Ramos (cell line): Measurements from ENCODE around the gene ZNF101.

Experiments
- in situ Hi-C: fragments of 300-500 bp; cut with MboI; formaldehyde crosslinking; loops from one replicate; pipeline ENCODE4 v1.14.3; 2022; ENCODE audit warnings: low sequenced_read_pairs; ENCODE audit not compliant: unreplicated experiment

ZNF101 gene

GRCh38 chr19:19704836-19705235, 36.2 kb downstream of the ZNF101 start:
- in situ Hi-C loops: loop anchor here (25.0 kb wide), 1 partner anchor 1082 kb away; the partner anchor contains the start of gene ZNF66

DNA sequence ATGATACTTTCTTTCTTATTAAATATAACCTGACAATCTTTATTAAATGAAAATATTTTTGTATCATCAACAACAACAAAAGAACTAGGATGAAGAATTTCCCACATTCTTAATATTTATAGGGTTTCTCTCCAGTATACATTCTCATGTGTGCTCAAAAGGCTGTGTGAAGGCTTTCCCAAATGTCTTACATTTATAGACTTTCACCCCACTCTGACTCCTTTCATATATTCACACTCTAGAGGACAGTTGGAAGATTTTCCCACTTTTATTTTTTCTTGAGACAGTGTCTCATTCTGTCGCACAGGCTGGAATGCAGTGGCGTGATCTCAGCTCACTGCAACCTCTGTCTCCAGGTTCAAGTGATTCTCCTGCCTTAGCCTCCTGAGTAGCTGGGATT, 41.9 kb downstream of the ZNF101 start:
- in situ Hi-C loops: loop anchor here (25.0 kb wide), 1 partner anchor 1077 kb away; the partner anchor contains the start of gene ZNF66

DNA sequence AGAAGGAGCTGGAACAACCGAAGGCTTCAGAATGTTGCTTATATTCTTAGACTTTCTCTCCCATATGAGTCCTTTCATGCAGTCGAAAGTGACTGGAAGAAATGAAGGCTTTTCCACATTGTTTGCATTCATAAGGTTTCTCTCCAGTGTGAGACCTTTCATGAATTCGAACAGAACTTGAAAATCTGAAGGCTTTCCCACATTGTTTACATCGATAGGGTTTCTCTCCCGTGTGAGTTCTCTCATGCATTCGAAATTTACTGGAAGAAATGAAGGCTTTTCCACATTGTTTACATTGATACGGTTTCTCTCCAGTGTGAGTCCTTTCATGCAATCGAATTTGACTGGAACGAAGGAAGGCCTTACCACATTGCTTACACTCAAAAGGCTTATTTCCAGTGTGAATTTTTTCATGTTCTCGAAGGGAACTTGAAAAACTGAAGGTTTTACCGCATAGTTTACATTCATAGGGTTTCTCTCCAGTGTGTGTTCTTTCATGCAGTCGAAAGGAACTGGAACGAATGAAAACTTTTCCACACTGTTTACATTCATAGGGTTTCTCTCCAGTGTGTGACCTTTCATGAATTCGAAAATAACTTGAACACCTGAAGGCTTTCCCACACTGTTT, 42.8 kb downstream of the ZNF101 start:
- in situ Hi-C loops: loop anchor here (25.0 kb wide), 1 partner anchor 1076 kb away; the partner anchor contains the start of gene ZNF66

DNA sequence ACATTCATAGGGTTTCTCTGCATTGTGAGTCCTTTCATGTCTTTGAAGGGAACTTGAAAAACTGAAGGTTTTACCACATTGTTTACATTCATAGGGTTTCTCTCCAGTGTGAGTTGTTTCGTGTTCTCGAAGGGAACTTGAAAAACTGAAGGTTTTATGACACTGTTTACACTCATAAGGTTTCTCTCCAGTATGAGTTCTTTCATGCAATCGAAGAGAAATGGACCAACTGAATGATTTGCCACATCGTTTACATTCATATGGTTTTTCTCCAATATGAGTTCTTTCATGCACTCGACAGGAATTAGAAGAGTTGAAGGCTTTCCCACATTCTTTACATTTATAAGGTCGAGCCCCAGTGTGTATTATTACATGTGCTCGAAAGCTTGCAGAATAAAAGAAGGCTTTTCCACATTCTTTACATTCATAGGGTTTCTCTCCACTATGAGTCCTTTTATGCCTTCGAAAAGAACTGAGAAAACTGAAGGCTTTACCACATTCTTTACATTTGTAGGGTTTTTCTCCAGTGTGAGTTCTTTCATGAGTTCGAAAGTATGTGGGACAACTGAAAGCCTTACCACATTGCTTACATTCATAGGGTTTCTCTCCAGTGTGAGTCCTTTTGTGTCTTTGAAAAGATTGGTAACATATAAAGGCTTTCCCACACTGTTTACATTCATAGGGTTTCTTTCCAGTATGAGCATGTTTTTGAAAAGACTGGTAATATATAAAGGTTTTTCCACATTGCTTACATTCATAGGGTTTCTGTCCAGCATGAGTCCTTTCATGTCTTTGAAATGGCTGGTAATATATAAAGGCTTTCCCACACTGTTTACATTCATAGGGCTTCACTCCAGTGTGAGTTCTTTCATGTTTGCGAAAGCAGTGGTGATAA, 43.5 kb downstream of the ZNF101 start:
- in situ Hi-C loops: loop anchor here (25.0 kb wide), 1 partner anchor 1075 kb away; the partner anchor contains the start of gene ZNF66

- in situ Hi-C loops: loop anchor here (25.0 kb wide), 1 partner anchor 1068 kb away; the partner anchor contains the start of gene ZNF66
Observed at GRCh38 chr19:19719798-19720197, 51.2 kb downstream of the ZNF101 start.

DNA sequence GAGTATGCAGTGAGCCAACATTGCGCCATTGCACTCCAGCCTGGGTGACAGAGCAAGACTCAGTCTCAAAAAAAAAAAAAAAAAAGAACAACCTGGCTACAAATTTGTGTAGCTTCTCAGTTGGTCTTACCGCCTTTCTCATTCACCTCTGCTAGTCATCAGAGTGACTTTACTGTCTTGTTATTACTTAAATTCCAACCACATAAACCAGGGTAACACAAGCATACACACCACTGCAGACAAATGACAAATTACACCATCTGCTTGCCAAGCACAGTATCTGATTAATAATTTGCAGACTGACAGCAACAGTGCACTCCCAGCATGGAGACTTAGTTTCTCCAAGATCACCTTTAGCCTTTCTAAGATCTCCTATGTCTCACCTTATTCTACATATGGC, 53.3 kb downstream of the ZNF101 start:
- in situ Hi-C loops: loop anchor here (25.0 kb wide), 1 partner anchor 1065 kb away; the partner anchor contains the start of gene ZNF66

- in situ Hi-C loops: no loop called here
Observed at GRCh38 chr19:19732579-19733501, 64.2 kb downstream of the ZNF101 start, which contains the start of gene ZNF14. Gene ZNF14, minus strand, starts transcription at chr19:19733112. Its CDS starts 154 bp downstream, at chr19:19732958.
